HepG2 (cell line): Measurements from ENCODE around the gene NNAT. TPM values are rescaled to one million over a fixed set of nuclear protein-coding genes. Genes with fewer than 3 reads are reported as not detected.

ENCODE experiments used
- ATF7 ChIP-seq, 2 experiments: fragments of 450-650 bp in 1 of 2; sonication (generic) in 1 of 2; formaldehyde crosslinking in 1 of 2; IDR thresholded peaks; 2 replicates each; pipeline versions ENCODE4 v1.4.0 to v1.6.1; 2016 to 2020; ENCODE audit warnings: antibody characterized with exemption in 1 of 2, mild to moderate bottlenecking in 1 of 2, missing genetic modification reagents in 1 of 2
- BORCS8-MEF2B ChIP-seq: sonication (generic); formaldehyde crosslinking; IDR thresholded peaks from 2 replicates; pipeline ENCODE4 v1.8.0; 2022; ENCODE audit warnings: mild to moderate bottlenecking, missing genetic modification reagents
- MBD4 ChIP-seq: IDR thresholded peaks from 2 replicates; pipeline ENCODE4 v1.6.1; 2012; ENCODE audit warnings: low read length, inconsistent platforms, borderline replicate concordance
- MYC ChIP-seq: sonication (generic); formaldehyde crosslinking; IDR thresholded peaks from 2 replicates; pipeline ENCODE4 v1.9.0; 2021; ENCODE audit warnings: missing genetic modification reagents, borderline replicate concordance
- PHF8 ChIP-seq: sonication (generic); formaldehyde crosslinking; IDR thresholded peaks from 2 replicates; pipeline ENCODE4 v1.5.0; 2020; ENCODE audit warnings: missing genetic modification reagents
- RXRB ChIP-seq: IDR thresholded peaks from 2 replicates; pipeline ENCODE4 v1.6.1; 2016; ENCODE audit warnings: borderline replicate concordance, missing genetic modification reagents, missing compliant biosample characterization
- SOX6 ChIP-seq, 2 experiments: fragments of 450-650 bp in 1 of 2; sonication (generic) in 1 of 2; formaldehyde crosslinking in 1 of 2; IDR thresholded peaks; 2 replicates each; pipeline versions ENCODE4 v1.4.0 to v1.6.1; 2017 to 2020; ENCODE audit warnings: antibody characterized with exemption in 1 of 2, mild to moderate bottlenecking in 1 of 2, missing genetic modification reagents in 1 of 2
- SUZ12 ChIP-seq: fragments of 150-350 bp; IDR thresholded peaks from 2 replicates; pipeline ENCODE4 v1.6.1; 2014; ENCODE audit warnings: low read depth, low read length
- ZBTB8A ChIP-seq: sonication (generic); formaldehyde crosslinking; IDR thresholded peaks from 2 replicates; pipeline ENCODE4 v1.4.0; 2020; ENCODE audit warnings: mild to moderate bottlenecking, low read depth, missing genetic modification reagents, borderline replicate concordance
- ZFYVE20 ChIP-seq: sonication (generic); formaldehyde crosslinking; IDR thresholded peaks from 2 replicates; pipeline ENCODE4 v1.8.0; 2023; ENCODE audit warnings: low read depth, mild to moderate bottlenecking, moderate library complexity, missing genetic modification reagents, borderline replicate concordance
- ZNF264 ChIP-seq: sonication (generic); formaldehyde crosslinking; IDR thresholded peaks from 2 replicates; pipeline ENCODE4 v1.4.0; 2020; ENCODE audit warnings: missing genetic modification reagents
- ZNF562 ChIP-seq: sonication (generic); formaldehyde crosslinking; IDR thresholded peaks from 2 replicates; pipeline ENCODE4 v1.8.0; 2022; ENCODE audit warnings: missing genetic modification reagents, borderline replicate concordance
- ZNF788 ChIP-seq: sonication (generic); formaldehyde crosslinking; IDR thresholded peaks from 2 replicates; pipeline ENCODE4 v1.5.0; 2020; ENCODE audit warnings: mild to moderate bottlenecking, missing genetic modification reagents, borderline replicate concordance
- ZSCAN30 ChIP-seq: sonication (generic); formaldehyde crosslinking; IDR thresholded peaks from 2 replicates; pipeline ENCODE4 v1.5.0; 2020; ENCODE audit warnings: mild to moderate bottlenecking, missing genetic modification reagents
- polyA plus RNA-seq, 8 experiments: library from polyadenylated mRNA; depleted of rRNA in 3 of 8; stranded (reverse) in 7 of 8; unstranded in 1 of 8; fragments of >200 nt; fragmentation: Illumina TruSeq in 4 of 8; extraction: Trizol in 4 of 8; gene quantifications; 2 replicates each; pipeline versions ENCODE4 v1.2.1 to v1.2.3, GENCODE V29; 2011 to 2016; ENCODE audit warnings: low read depth in 4 of 8, missing spikeins in 1 of 8, mixed read lengths in 1 of 8; ENCODE audit not compliant: insufficient read depth in 1 of 8
- total RNA-seq, 5 experiments: library from RNA; depleted of rRNA; stranded (reverse); fragments of >200 nt; fragmentation: Illumina TruSeq; extraction: Trizol; gene quantifications; 2 replicates each; pipeline ENCODE4 v1.2.3, GENCODE V29; 2016; ENCODE audit warnings: low read depth in 1 of 5
- TF ChIP-seq, protein P1 (sequence below): sonication (generic); formaldehyde crosslinking; IDR thresholded peaks from 2 replicates; pipeline ENCODE4 v1.9.0; 2021; ENCODE audit warnings: missing genetic modification reagents, mild to moderate bottlenecking, borderline replicate concordance
- TF ChIP-seq, protein P2 (sequence below): sonication (generic); formaldehyde crosslinking; IDR thresholded peaks from 2 replicates; pipeline ENCODE4 v1.4.0; 2020; ENCODE audit warnings: missing genetic modification reagents, mild to moderate bottlenecking, borderline replicate concordance
- TF ChIP-seq, protein P3 (sequence below): sonication (generic); formaldehyde crosslinking; conservative IDR thresholded peaks from 2 replicates; pipeline ENCODE4 v1.8.0; 2022; ENCODE audit warnings: missing genetic modification reagents

Gene NNAT
- total and polyA plus RNA-seq, 2 of the 13 experiments (the other 11 are each of a cell fraction or from before 2014, with no cell fraction given): not detected

DNA sequence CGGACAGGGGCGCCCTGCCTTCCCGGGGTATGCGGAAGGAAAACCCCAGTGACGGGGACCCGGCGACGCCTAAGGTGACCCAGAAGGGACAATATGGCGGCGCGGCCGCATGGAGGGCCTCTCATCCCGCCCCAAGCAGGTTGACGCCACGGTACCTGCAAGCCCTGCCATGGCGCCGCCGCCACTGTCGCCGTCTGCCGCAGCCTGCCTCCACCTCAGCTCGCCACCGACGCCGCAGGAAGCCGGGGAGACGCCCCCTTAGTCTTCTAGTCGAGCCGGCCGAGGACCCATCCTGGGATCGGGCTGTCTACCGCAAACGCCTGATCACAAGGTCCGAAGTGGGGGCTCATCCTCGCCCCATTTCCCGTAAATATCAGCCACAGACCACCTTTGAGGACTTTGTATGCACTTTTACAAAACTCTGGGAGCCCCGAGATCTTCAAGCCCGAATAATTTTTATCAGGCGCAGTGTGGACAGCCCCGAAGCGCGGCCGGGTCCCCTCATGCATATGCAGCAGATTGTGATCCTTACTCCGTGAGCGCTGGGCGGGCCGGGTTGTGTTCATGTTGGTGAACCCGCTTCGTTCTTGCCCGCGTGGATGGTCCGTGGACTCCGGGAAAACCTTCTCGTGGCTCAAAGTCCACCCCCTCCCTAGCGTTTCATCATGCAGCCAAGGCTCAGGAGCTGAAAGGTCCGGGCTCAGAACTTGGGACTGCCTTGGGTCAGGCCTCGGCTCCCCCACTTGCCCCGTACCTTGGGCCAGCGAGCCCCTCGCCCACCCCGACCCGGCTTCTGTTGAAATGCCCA is 6.8 kb downstream of the NNAT start, which contains the start of gene BLCAP (continued):
- TF ChIP-seq, protein P1, sequence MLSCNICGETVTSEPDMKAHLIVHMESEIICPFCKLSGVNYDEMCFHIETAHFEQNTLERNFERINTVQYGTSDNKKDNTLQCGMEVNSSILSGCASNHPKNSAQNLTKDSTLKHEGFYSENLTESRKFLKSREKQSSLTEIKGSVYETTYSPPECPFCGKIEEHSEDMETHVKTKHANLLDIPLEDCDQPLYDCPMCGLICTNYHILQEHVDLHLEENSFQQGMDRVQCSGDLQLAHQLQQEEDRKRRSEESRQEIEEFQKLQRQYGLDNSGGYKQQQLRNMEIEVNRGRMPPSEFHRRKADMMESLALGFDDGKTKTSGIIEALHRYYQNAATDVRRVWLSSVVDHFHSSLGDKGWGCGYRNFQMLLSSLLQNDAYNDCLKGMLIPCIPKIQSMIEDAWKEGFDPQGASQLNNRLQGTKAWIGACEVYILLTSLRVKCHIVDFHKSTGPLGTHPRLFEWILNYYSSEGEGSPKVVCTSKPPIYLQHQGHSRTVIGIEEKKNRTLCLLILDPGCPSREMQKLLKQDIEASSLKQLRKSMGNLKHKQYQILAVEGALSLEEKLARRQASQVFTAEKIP (CRISPR knock-in tag): no peak
- no peak for TF ChIP-seq SOX6 (IDR thresholded peaks at IDR 0.05)
- TF ChIP-seq SOX6 (CRISPR knock-in tag; IDR thresholded peaks at IDR 0.05): peak; percentile 73
- no peak; the same call in 1 of the 2 replicates for TF ChIP-seq ZBTB8A (CRISPR knock-in tag)
- TF ChIP-seq ZSCAN30 (CRISPR knock-in tag): no peak
- no peak for TF ChIP-seq SUZ12
- no peak for TF ChIP-seq ATF7 (IDR thresholded peaks at IDR 0.05)
- TF ChIP-seq ATF7 (CRISPR knock-in tag; IDR thresholded peaks at IDR 0.05): peak; percentile 61; the same call in 1 of the 2 replicates
- 0 out of 2 replicates have a peak, but pooled peaks have one; percentile 56 for TF ChIP-seq ZNF264 (CRISPR knock-in tag)
- TF ChIP-seq, protein P2, sequence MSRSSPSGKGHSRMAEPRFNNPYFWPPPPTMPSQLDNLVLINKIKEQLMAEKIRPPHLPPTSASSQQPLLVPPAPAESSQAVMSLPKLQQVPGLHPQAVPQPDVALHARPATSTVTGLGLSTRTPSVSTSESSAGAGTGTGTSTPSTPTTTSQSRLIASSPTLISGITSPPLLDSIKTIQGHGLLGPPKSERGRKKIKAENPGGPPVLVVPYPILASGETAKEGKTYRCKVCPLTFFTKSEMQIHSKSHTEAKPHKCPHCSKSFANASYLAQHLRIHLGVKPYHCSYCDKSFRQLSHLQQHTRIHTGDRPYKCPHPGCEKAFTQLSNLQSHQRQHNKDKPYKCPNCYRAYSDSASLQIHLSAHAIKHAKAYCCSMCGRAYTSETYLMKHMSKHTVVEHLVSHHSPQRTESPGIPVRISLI (CRISPR knock-in tag): peak; percentile 49; the same call in 1 of the 2 replicates
- TF ChIP-seq ZNF788 (CRISPR knock-in tag): peak; percentile 97
- no peak for TF ChIP-seq ZFYVE20 (CRISPR knock-in tag)
- TF ChIP-seq MYC (CRISPR knock-in tag): peak; percentile 84; the same call in 1 of the 2 replicates
- TF ChIP-seq MBD4: no peak
- TF ChIP-seq ZNF562 (CRISPR knock-in tag): no peak
- TF ChIP-seq PHF8 (CRISPR knock-in tag): peak; percentile 95
- TF ChIP-seq RXRB (CRISPR knock-in tag): peak; percentile 57
- TF ChIP-seq BORCS8-MEF2B (CRISPR knock-in tag): peak; percentile 95
- TF ChIP-seq, protein P3, sequence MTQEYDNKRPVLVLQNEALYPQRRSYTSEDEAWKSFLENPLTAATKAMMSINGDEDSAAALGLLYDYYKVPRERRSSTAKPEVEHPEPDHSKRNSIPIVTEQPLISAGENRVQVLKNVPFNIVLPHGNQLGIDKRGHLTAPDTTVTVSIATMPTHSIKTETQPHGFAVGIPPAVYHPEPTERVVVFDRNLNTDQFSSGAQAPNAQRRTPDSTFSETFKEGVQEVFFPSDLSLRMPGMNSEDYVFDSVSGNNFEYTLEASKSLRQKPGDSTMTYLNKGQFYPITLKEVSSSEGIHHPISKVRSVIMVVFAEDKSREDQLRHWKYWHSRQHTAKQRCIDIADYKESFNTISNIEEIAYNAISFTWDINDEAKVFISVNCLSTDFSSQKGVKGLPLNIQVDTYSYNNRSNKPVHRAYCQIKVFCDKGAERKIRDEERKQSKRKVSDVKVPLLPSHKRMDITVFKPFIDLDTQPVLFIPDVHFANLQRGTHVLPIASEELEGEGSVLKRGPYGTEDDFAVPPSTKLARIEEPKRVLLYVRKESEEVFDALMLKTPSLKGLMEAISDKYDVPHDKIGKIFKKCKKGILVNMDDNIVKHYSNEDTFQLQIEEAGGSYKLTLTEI (CRISPR knock-in tag): no peak
